BJ (cell line): ENCODE results near the gene TRAK1. TPM values are rescaled to one million over a fixed set of nuclear protein-coding genes. Genes with fewer than 3 reads are reported as not detected.

Source experiments
- CTCF ChIA-PET: fragments of 350-600 bp; formaldehyde crosslinking; extraction: SDS; loops from one replicate; lab custom pipeline; 2021; ENCODE audit warnings: antibody characterized with exemption, inconsistent platforms; lab: Yijun Ruan, JAX
- POLR2A ChIA-PET: fragments of 300-600 bp; sonication (Branson Sonifier 250); formaldehyde crosslinking; extraction: SDS; loops from one replicate; lab custom pipeline; 2021; ENCODE audit warnings: antibody characterized with exemption; lab: Charles Lee
- DNase-seq: peaks from one replicate; pipeline ENCODE4 v3.0.0-alpha.2; 2011; ENCODE audit warnings: low read depth
- H3K27me3 ChIP-seq: 2 replicates; pipeline ENCODE4 v1.6.0; 2011; ENCODE audit warnings: low read length; ENCODE audit not compliant: control insufficient read depth, insufficient read depth
- H3K36me3 ChIP-seq: 2 replicates; pipeline ENCODE4 v1.5.1; 2011; ENCODE audit warnings: low read length; ENCODE audit not compliant: control insufficient read depth, insufficient read depth
- H3K4me3 ChIP-seq: 2 replicates; pipeline ENCODE4 v1.5.1; 2011; ENCODE audit warnings: low read depth, mild to moderate bottlenecking, control low read depth, low read length
- CTCF ChIP-seq: IDR thresholded peaks from 2 replicates; pipeline ENCODE4 v1.5.1; 2011; ENCODE audit warnings: low read depth, mild to moderate bottlenecking, control low read depth, inconsistent platforms, low read length, moderate library complexity; ENCODE audit not compliant: insufficient read depth
- polyA plus RNA-seq: library from polyadenylated mRNA; depleted of rRNA; stranded (reverse); fragments of >200 nt; gene quantifications from 2 replicates; pipeline ENCODE4 v1.2.3, GENCODE V29; 2011

The TRAK1 gene
- polyA plus RNA-seq, 1 experiment: 36.3 TPM

- ChIA-PET POLR2A (no interaction called here), CTCF (no interaction called here)
- no peaks in the 10 kb centered on the region for H3K27me3 ChIP-seq
Observed at GRCh38 chr3:42149532-42149931, 58.4 kb downstream of the TRAK1 start.

GRCh38 chr3:42149975-42150374 lies 58.8 kb downstream of the TRAK1 start:
- POLR2A ChIA-PET: no interaction called here
- DNase-seq: no peak
- TF ChIP-seq CTCF: no peak
- CTCF ChIA-PET: no interaction called here
- Histone ChIP-seq H3K36me3 (no peaks in the 10 kb centered on the region), H3K27me3 (no peaks in the 10 kb centered on the region), H3K4me3 (no peak overlapping the region)

More at GRCh38 chr3:42149532-42149931, 58.4 kb downstream of the TRAK1 start:
- no peak for DNase-seq
- Histone ChIP-seq H3K36me3 (no peaks in the 10 kb centered on the region), H3K4me3 (no peak overlapping the region)
- no peak for TF ChIP-seq CTCF

- Histone ChIP-seq H3K4me3 (no peak overlapping the region), H3K36me3 (no peaks in the 10 kb centered on the region), H3K27me3 (no peaks in the 10 kb centered on the region)
- ChIA-PET CTCF (interaction anchor here (1.0 kb wide), 1 partner anchor 39 kb away, joined by 3 read pairs; no protein-coding TSS in a partner anchor), POLR2A (no interaction called here)
- DNase-seq: no peak
- no peak for TF ChIP-seq CTCF
Observed at GRCh38 chr3:42151596-42152168, 60.5 kb downstream of the TRAK1 start.

- Histone ChIP-seq H3K27me3 (no peaks in the 10 kb centered on the region), H3K36me3 (no peaks in the 10 kb centered on the region), H3K4me3 (no peak overlapping the region)
- no peak for DNase-seq
- no peak for TF ChIP-seq CTCF
- ChIA-PET POLR2A (no interaction called here), CTCF (interaction anchor here (1.0 kb wide), 1 partner anchor 39 kb away, joined by 3 read pairs; no protein-coding TSS in a partner anchor)
Observed at GRCh38 chr3:42152193-42152592, 61.0 kb downstream of the TRAK1 start.

GRCh38 chr3:42153039-42153438 lies 61.9 kb downstream of the TRAK1 start:
- Histone ChIP-seq H3K27me3 (no peaks in the 10 kb centered on the region), H3K4me3 (no peak overlapping the region), H3K36me3 (no peaks in the 10 kb centered on the region)
- TF ChIP-seq CTCF: no peak
- ChIA-PET POLR2A (no interaction called here), CTCF (interaction anchor here (1.8 kb wide), 1 partner anchor 38 kb away, joined by 6 read pairs; no protein-coding TSS in a partner anchor)
- DNase-seq: no peak
